GM21786 (cell line): ENCODE measurements around the gene DNAH6.
"Not testable (repeated sequence)": the region's sequence is repeated elsewhere in the genome, so short reads cannot be mapped to it uniquely, and the experiment has no call there.

Experiments used
- ATAC-seq: cut with Tn5 transposase; IDR thresholded peaks from one replicate; pipeline ENCODE4 v1.9.1; 2021; ENCODE audit not compliant: unreplicated experiment

The DNAH6 gene

GRCh38 chr2:84498150-84498799 is 18.0 kb upstream of the DNAH6 start:
- no peak for ATAC-seq

GRCh38 chr2:84511024-84511423 is 5.3 kb upstream of the DNAH6 start:
- not testable (repeated sequence) for ATAC-seq

GRCh38 chr2:84515788-84516187 is 510 bp upstream of the DNAH6 start:
- ATAC-seq = no peak

GRCh38 chr2:84519332-84519957 is 3.1 kb downstream of the DNAH6 start:
- ATAC-seq = no peak

- ATAC-seq = no peak
These were observed 10.3 kb downstream of the DNAH6 start for GRCh38 chr2:84526562-84526961.

- no peak for ATAC-seq
These were observed 11.1 kb downstream of the DNAH6 start for GRCh38 chr2:84527137-84528129.

- ATAC-seq = no peak
These were observed 16.0 kb downstream of the DNAH6 start for GRCh38 chr2:84532291-84532690.

- ATAC-seq = no peak
These were observed 17.9 kb downstream of the DNAH6 start for GRCh38 chr2:84534225-84534624.

GRCh38 chr2:84537251-84537650 is 21.0 kb downstream of the DNAH6 start:
- ATAC-seq = no peak

- ATAC-seq = no peak
These were observed 23.4 kb downstream of the DNAH6 start for GRCh38 chr2:84539729-84540128.

- ATAC-seq = no peak
These were observed 28.7 kb downstream of the DNAH6 start for GRCh38 chr2:84545005-84545404.

GRCh38 chr2:84546551-84546950 is 30.3 kb downstream of the DNAH6 start:
- no peak for ATAC-seq

GRCh38 chr2:84548303-84548702 is 32.0 kb downstream of the DNAH6 start:
- no peak for ATAC-seq

- no peak for ATAC-seq
These were observed 34.6 kb downstream of the DNAH6 start for GRCh38 chr2:84550916-84551315.

GRCh38 chr2:84551526-84551925 is 35.2 kb downstream of the DNAH6 start:
- not testable (repeated sequence) for ATAC-seq

GRCh38 chr2:84556190-84556589 is 39.9 kb downstream of the DNAH6 start:
- no peak for ATAC-seq

- no peak for ATAC-seq
These were observed 43.5 kb downstream of the DNAH6 start for GRCh38 chr2:84559838-84560237.

GRCh38 chr2:84579661-84580060 is 63.4 kb downstream of the DNAH6 start:
- ATAC-seq = no peak

- ATAC-seq = no peak
These were observed 87.6 kb downstream of the DNAH6 start for GRCh38 chr2:84603911-84604310.

GRCh38 chr2:84613082-84613481 is 96.8 kb downstream of the DNAH6 start:
- ATAC-seq = no peak

- ATAC-seq = no peak
These were observed 103.6 kb downstream of the DNAH6 start for GRCh38 chr2:84619794-84620371.
